Stimulated activated CD4-positive, alpha-beta T cell treated with anti-CD3 and anti-CD28 coated beads, TNF-alpha, amount 100 ng/mL, for 48 hours (primary cell): ENCODE data around the gene COX6A2.

Source experiments
- DNase-seq, 3 donors: peaks; one replicate each; pipeline ENCODE4 v3.0.0-alpha.2; 2020; ENCODE audit warnings: low read depth in 3 of 3

COX6A2 gene

GRCh38 chr16:31410082-31410481, 18.1 kb downstream of the COX6A2 start:
- no peak for DNase-seq

- DNase-seq, result no peak
These were observed 18.7 kb downstream of the COX6A2 start for GRCh38 chr16:31409433-31409832.

GRCh38 chr16:31407406-31407805, 20.8 kb downstream of the COX6A2 start:
- no peak for DNase-seq

- DNase-seq, result no peak
These were observed 23.7 kb downstream of the COX6A2 start for GRCh38 chr16:31404353-31405064.

- no peak for DNase-seq
These were observed 24.4 kb downstream of the COX6A2 start for GRCh38 chr16:31403590-31404352.

- DNase-seq, result no peak
These were observed 25.5 kb downstream of the COX6A2 start for GRCh38 chr16:31402687-31403086.

- DNase-seq, result no peak
These were observed 26.7 kb downstream of the COX6A2 start for GRCh38 chr16:31401436-31401835.

GRCh38 chr16:31400191-31400590, 28.0 kb downstream of the COX6A2 start:
- no peak for DNase-seq

GRCh38 chr16:31397701-31398100, 30.5 kb downstream of the COX6A2 start:
- DNase-seq, result no peak

GRCh38 chr16:31397096-31397660, 31.0 kb downstream of the COX6A2 start:
- DNase-seq, result no peak

- no peak for DNase-seq
These were observed 32.5 kb downstream of the COX6A2 start for GRCh38 chr16:31395647-31396046.

GRCh38 chr16:31393056-31393455, 35.1 kb downstream of the COX6A2 start, which contains the start of gene ITGAD:
Gene ITGAD (plus strand): TSS chr16:31393335. CDS start chr16:31393361, 26 bp downstream.
- DNase-seq, result no peak

GRCh38 chr16:31390504-31391041, 37.6 kb downstream of the COX6A2 start:
- DNase-seq, result no peak

GRCh38 chr16:31388535-31388934, 39.6 kb downstream of the COX6A2 start:
- DNase-seq, result no peak

- peak; percentile 11 to 33 (median 17) for DNase-seq
These were observed 41.8 kb downstream of the COX6A2 start for GRCh38 chr16:31386157-31386984.

- no peak for DNase-seq
These were observed 42.5 kb downstream of the COX6A2 start for GRCh38 chr16:31385680-31386079.

GRCh38 chr16:31382485-31383161, 45.5 kb downstream of the COX6A2 start:
- DNase-seq, result peak; percentile 37 to 58 (median 47)

- DNase-seq, result no peak
These were observed 48.0 kb downstream of the COX6A2 start for GRCh38 chr16:31380201-31380600.
